HuH-7 (cell line): Measurements from ENCODE around the gene ERCC3.
"Not testable (repeated sequence)": the region's sequence is repeated elsewhere in the genome, so short reads cannot be mapped to it uniquely, and the experiment has no call there.

ENCODE experiments used
- DNase-seq: peaks from one replicate; pipeline ENCODE4 v3.0.0; 2011; ENCODE audit warnings: low spot score

The ERCC3 gene

GRCh38 chr2:127226520-127227263 lies 67.3 kb downstream of the ERCC3 start:
- peak; percentile 50 for DNase-seq

GRCh38 chr2:127226132-127226519 lies 67.8 kb downstream of the ERCC3 start:
- no peak for DNase-seq

- no peak for DNase-seq
These were observed 68.6 kb downstream of the ERCC3 start for GRCh38 chr2:127225186-127225960.

GRCh38 chr2:127224135-127224534 lies 69.8 kb downstream of the ERCC3 start:
- not testable (repeated sequence) for DNase-seq

- peak; percentile 42 for DNase-seq
These were observed 73.0 kb downstream of the ERCC3 start for GRCh38 chr2:127220768-127221527.

- DNase-seq: no peak
These were observed 73.7 kb downstream of the ERCC3 start, which contains the start of gene CYP27C1 for GRCh38 chr2:127220102-127220767. TSS of gene CYP27C1 (minus strand) at chr2:127220299. CDS start at chr2:127220270, 29 bp downstream.

- peak; percentile 46 for DNase-seq
These were observed 74.5 kb downstream of the ERCC3 start for GRCh38 chr2:127219171-127220070.

GRCh38 chr2:127218812-127219170 lies 75.2 kb downstream of the ERCC3 start:
- no peak for DNase-seq

GRCh38 chr2:127217470-127218325 lies 76.2 kb downstream of the ERCC3 start:
- DNase-seq: no peak

- DNase-seq: no peak
These were observed 77.4 kb downstream of the ERCC3 start for GRCh38 chr2:127216593-127216992.

GRCh38 chr2:127216095-127216494 lies 77.8 kb downstream of the ERCC3 start:
- no peak for DNase-seq

GRCh38 chr2:127214201-127214600 lies 79.7 kb downstream of the ERCC3 start:
- DNase-seq: not testable (repeated sequence)

GRCh38 chr2:127208313-127208712 lies 85.6 kb downstream of the ERCC3 start:
- DNase-seq: no peak
